Adrenal gland (tissue), 5 donors: ENCODE results near the gene KIAA0586.

Experiments used
- POLR2A ChIP-seq, 2 donors: fragments of 450-650 bp; IDR thresholded peaks; one replicate each; pipeline ENCODE4 v1.6.1; 2017; ENCODE audit warnings: antibody characterized with exemption in 2 of 2, mild to moderate bottlenecking in 2 of 2, moderate library complexity in 1 of 2
- TF ChIP-seq, protein P1 (sequence below), 6 experiments: fragments of 450-650 bp in 4 of 6; fragments of 200-600 bp in 2 of 6; sonication (generic) in 1 of 6; IDR thresholded peaks; 1 replicate in 5 of 6; 2 replicates in 1 of 6; pipeline versions ENCODE4 v1.5.1 to v1.8.0; 2016 to 2021; ENCODE audit warnings: antibody characterized with exemption in 6 of 6, mild to moderate bottlenecking in 2 of 6, moderate library complexity in 1 of 6
- donor health status: DM: no; HTN: no; CAD: no.

DNA sequence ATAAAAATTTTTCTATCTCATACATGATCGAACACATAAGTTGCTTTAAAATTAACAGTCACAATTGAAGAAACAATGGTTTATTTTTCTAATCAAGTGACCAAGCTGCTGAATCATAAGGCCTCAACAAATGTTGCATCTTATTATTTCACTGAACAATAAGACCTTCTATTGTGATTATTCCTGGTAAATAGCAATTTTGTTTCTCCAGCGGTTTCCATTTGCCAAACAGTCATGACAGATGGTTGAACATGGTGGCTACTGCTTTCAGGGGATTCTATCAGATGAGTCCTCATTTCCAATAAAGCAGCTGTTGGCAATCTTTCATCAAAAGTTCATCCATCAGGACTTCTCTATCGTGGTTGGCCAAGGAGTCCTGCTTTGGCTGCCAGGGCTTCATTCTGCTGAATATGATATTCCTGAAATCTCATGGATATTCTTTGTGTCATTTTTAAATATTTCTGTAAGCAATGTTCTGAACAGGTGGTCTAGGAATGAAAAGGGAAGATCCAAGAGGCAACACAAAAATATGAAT is 18.8 kb upstream of the KIAA0586 start:
- TF ChIP-seq, protein P1, sequence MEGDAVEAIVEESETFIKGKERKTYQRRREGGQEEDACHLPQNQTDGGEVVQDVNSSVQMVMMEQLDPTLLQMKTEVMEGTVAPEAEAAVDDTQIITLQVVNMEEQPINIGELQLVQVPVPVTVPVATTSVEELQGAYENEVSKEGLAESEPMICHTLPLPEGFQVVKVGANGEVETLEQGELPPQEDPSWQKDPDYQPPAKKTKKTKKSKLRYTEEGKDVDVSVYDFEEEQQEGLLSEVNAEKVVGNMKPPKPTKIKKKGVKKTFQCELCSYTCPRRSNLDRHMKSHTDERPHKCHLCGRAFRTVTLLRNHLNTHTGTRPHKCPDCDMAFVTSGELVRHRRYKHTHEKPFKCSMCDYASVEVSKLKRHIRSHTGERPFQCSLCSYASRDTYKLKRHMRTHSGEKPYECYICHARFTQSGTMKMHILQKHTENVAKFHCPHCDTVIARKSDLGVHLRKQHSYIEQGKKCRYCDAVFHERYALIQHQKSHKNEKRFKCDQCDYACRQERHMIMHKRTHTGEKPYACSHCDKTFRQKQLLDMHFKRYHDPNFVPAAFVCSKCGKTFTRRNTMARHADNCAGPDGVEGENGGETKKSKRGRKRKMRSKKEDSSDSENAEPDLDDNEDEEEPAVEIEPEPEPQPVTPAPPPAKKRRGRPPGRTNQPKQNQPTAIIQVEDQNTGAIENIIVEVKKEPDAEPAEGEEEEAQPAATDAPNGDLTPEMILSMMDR (IDR thresholded peaks at IDR 0.05) = no peak
- TF ChIP-seq POLR2A (IDR thresholded peaks at IDR 0.05) = no peak
